HL-60 (cell line): ENCODE measurements around the gene STARD10.
A peak's percentile ranks its signal among the peaks of the same experiment; 100 is the strongest.
"Not testable (repeated sequence)": the region's sequence is repeated elsewhere in the genome, so short reads cannot be mapped to it uniquely, and the experiment has no call there.

Experiments used
- DNase-seq, 2 experiments: peaks; one replicate each; pipeline ENCODE4 v3.0.0-alpha.2; 2010 to 2020; ENCODE audit warnings: low read depth in 1 of 2, low spot score in 1 of 2
- H3K27ac ChIP-seq: fragments of 250-450 bp; sonication (Bioruptor Pico); replicated peaks from 2 replicates; pipeline ENCODE4 v1.5.1; 2020; ENCODE audit warnings: mild to moderate bottlenecking, moderate library complexity
- H3K27me3 ChIP-seq: fragments of 250-450 bp; sonication (Bioruptor Pico); 2 replicates; pipeline ENCODE4 v1.5.1; 2021; ENCODE audit warnings: mild to moderate bottlenecking, moderate library complexity; ENCODE audit not compliant: insufficient read depth, poor library complexity, severe bottlenecking
- H3K4me3 ChIP-seq: replicated peaks from 2 replicates; pipeline ENCODE4 v1.5.1; 2011; ENCODE audit warnings: mild to moderate bottlenecking, control low read depth, low read length; ENCODE audit not compliant: insufficient read depth
- CTCF ChIP-seq: IDR thresholded peaks from one replicate; pipeline ENCODE4 v1.5.1; 2011; ENCODE audit warnings: low read length, control low read depth, inconsistent platforms; ENCODE audit not compliant: insufficient read depth
- GABPA ChIP-seq: IDR thresholded peaks from 2 replicates; pipeline ENCODE4 v1.6.1; 2012; ENCODE audit warnings: low read depth
- POLR2AphosphoS5 ChIP-seq: IDR thresholded peaks from 2 replicates; pipeline ENCODE4 v1.6.1; 2012; ENCODE audit warnings: low read depth
- REST ChIP-seq: IDR thresholded peaks from 2 replicates; pipeline ENCODE4 v1.6.1; 2012; ENCODE audit warnings: low read depth; ENCODE audit not compliant: insufficient replicate concordance
- SPI1 ChIP-seq: IDR thresholded peaks from 2 replicates; pipeline ENCODE4 v1.6.1; 2012; ENCODE audit warnings: low read depth, mild to moderate bottlenecking, borderline replicate concordance

STARD10 gene

GRCh38 chr11:72807792-72808191 lies 13.9 kb upstream of the STARD10 start:
- DNase-seq, result peak in 1 of 2 experiments; percentile 88
- TF ChIP-seq POLR2AphosphoS5 (peak; percentile 58; the same call in 1 of the 2 replicates), SPI1 (peak; percentile 73; the same call in 1 of the 2 replicates), CTCF (no peak)
- peak overlapping the region; percentile 85 for H3K27ac ChIP-seq
- H3K27me3 ChIP-seq, result no peaks in the 10 kb centered on the region
- no peak overlapping the region for H3K4me3 ChIP-seq

GRCh38 chr11:72807021-72807693 lies 13.3 kb upstream of the STARD10 start:
- DNase-seq, result peak; percentile 48 to 63
- H3K27me3 ChIP-seq, result no peaks in the 10 kb centered on the region
- peak overlapping the region; percentile 85 for H3K27ac ChIP-seq
- TF ChIP-seq CTCF (no peak), POLR2AphosphoS5 (no peak), SPI1 (peak; percentile 98)
- no peak overlapping the region for H3K4me3 ChIP-seq

GRCh38 chr11:72806378-72806777 lies 12.5 kb upstream of the STARD10 start:
- H3K27ac ChIP-seq, result peak overlapping the region; percentile 85
- peak in 1 of 2 experiments; percentile 34 for DNase-seq
- not testable (repeated sequence) for H3K4me3 ChIP-seq, H3K27me3 ChIP-seq

DNA sequence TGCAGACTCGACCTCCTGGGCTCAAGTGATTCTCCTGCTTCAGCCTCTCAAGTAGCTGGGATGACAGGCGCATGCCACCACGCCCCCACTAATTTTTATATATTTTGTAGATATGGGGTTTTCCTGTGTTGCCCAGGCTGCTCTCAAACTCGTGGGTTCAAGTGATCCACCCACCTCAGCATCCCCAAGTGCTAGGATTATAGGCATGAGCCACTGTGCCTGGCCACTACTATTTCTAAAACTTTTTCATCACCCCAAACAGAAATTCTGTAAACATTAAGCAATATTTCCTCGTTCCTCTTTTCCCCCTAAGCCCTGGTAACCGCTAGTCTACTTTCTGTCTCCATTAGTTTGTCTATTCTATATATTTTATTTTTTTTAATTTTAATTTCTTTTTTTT lies 11.4 kb upstream of the STARD10 start:
- peak; percentile 65 to 73 for DNase-seq
- H3K27ac ChIP-seq, result peak overlapping the region; percentile 85
- TF ChIP-seq SPI1 (peak; percentile 72), POLR2AphosphoS5 (no peak)

DNA sequence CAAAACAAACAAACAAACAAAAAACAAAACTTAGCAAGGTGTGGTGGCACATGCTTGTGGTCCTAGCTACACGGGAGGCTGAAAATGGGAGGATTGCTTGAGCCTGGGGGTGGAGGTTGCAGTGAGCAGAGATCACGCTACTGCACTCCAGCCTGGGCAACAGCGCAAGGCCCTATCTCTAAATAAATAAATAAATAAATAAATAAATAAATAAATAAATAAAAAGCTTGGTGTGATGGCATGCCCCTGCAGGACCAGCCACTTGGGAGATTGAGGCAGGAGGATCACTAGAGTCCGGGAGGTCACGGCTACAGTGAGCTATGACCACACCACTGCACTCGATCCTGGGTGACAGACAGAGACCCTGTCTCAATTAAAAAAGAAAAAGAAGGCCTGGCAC lies 9.0 kb upstream of the STARD10 start:
- H3K4me3 ChIP-seq, result no peak overlapping the region
- H3K27ac ChIP-seq, result no peak overlapping the region
- DNase-seq, result no peak
- no peaks in the 10 kb centered on the region for H3K27me3 ChIP-seq
- TF ChIP-seq CTCF (no peak), GABPA (no peak), REST (no peak), POLR2AphosphoS5 (no peak)

More for the DNA sequence above, 11.4 kb upstream of the STARD10 start:
- H3K27me3 ChIP-seq, result no peaks in the 10 kb centered on the region
- H3K4me3 ChIP-seq, result no peak overlapping the region
